Testis (tissue), 2 donors: ENCODE data around the gene CYB5A.

ENCODE experiments used
- CTCF ChIP-seq, 3 experiments: fragments of 450-650 bp in 2 of 3; fragments of 200-600 bp in 1 of 3; sonication (generic) in 1 of 3; IDR thresholded peaks; one replicate each; pipeline ENCODE4 v1.5.1; 2016 to 2019; ENCODE audit warnings: antibody characterized with exemption in 3 of 3, mild to moderate bottlenecking in 2 of 3, moderate library complexity in 1 of 3
- POLR2A ChIP-seq: fragments of 450-650 bp; IDR thresholded peaks from one replicate; pipeline ENCODE4 v1.6.1; 2017; ENCODE audit warnings: antibody characterized with exemption, mild to moderate bottlenecking, moderate library complexity

GRCh38 chr18:74219056-74219455, 72.7 kb downstream of the CYB5A start:
- TF ChIP-seq CTCF (IDR thresholded peaks at IDR 0.05) (no peak), POLR2A (no peak)
